Measurements from ENCODE around the gene TAS2R5.
"Not testable (repeated sequence)": the region's sequence is repeated elsewhere in the genome, so short reads cannot be mapped to it uniquely, and the experiment has no call there.

The TAS2R5 gene

DNA sequence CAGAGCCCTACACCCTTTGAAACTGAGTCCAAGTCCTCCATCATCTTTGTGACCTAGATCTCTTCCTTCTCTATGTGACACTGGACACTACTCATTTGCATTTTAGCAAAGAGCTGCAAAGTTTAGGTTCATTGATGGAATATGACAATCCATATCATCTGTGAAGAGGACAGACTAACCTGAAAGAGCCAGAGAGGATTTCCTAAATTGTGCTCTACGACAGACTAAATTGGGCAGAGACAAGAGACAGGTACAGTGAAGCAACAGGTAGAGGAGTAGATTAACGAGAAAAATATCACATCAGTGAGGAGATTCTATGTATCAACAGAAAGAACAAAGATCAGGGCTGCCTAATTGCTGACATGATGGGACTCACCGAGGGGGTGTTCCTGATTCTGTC lies 26.2 kb upstream of the TAS2R5 start, which contains the start of gene TAS2R3:
Gene TAS2R3 (plus strand): TSS at position 301 of the 400 bp plus-strand sequence. CDS start 62 bp downstream, at position 363.
- Histone ChIP-seq H3K79me2 (ENCODE audit: insufficient read depth, low read length) (no peaks in the 10 kb centered on the region), H3K4me3 (ENCODE audit: low read depth, low read length, poor library complexity, severe bottlenecking) (no peak within 1 kb of the TSS), H3K4me1 (ENCODE audit: insufficient read depth, low read length, severe bottlenecking) (no peaks in the 10 kb centered on the region), H2AFZ (ENCODE audit: low read length) (no peak within 1 kb of the TSS), H3K9me2 (ENCODE audit: low read depth, low read length) (no peaks in the 10 kb centered on the region), H3K4me2 (ENCODE audit: low read length) (no peak within 1 kb of the TSS), H3K27ac (ENCODE audit: low read depth, low read length, poor library complexity, severe bottlenecking) (no peak within 1 kb of the TSS), H3K9me3 (ENCODE audit: low read length) (no peaks in the 10 kb centered on the region), H3K27me3 (ENCODE audit: insufficient read depth, low read length) (no peaks in the 10 kb centered on the region), H3K9ac (ENCODE audit: low read length) (no peak within 1 kb of the TSS), H3F3A (ENCODE audit: insufficient read depth, low read length) (no peaks in the 10 kb centered on the region), H3K36me3 (ENCODE audit: insufficient read depth, low read length) (peaks cover 47% of the 10 kb centered on the region), H4K20me1 (ENCODE audit: insufficient read depth, low read length) (no peaks in the 10 kb centered on the region)
- no peak for TF ChIP-seq CTCF (IDR thresholded peaks at IDR 0.05; ENCODE audit: low read length)
- no peak for TF ChIP-seq EZH2 (IDR thresholded peaks at IDR 0.05; ENCODE audit: borderline replicate concordance, low read length)

- not testable (repeated sequence) for H2AFZ ChIP-seq (ENCODE audit: low read length); H3K4me2 ChIP-seq (ENCODE audit: low read length)
These were observed 19.9 kb upstream of the TAS2R5 start for GRCh38 chr7:141770083-141770583.

GRCh38 chr7:141776374-141776773 lies 13.6 kb upstream of the TAS2R5 start, which contains the start of gene TAS2R4:
TAS2R4 (plus strand) TSS chr7:141776674; CDS start chr7:141778489, 1,815 bp downstream.
- H3K9me2 ChIP-seq (ENCODE audit: low read depth, low read length) = no peaks in the 10 kb centered on the region
- no peak within 1 kb of the TSS for H3K4me2 ChIP-seq (ENCODE audit: low read length)
- peaks cover 23% of the 10 kb centered on the region for H3K36me3 ChIP-seq (ENCODE audit: insufficient read depth, low read length)
- no peaks in the 10 kb centered on the region for H3F3A ChIP-seq (ENCODE audit: insufficient read depth, low read length)
- no peaks in the 10 kb centered on the region for H4K20me1 ChIP-seq (ENCODE audit: insufficient read depth, low read length)
- no peak within 1 kb of the TSS for H3K9ac ChIP-seq (ENCODE audit: low read length)
- no peaks in the 10 kb centered on the region for H3K4me1 ChIP-seq (ENCODE audit: insufficient read depth, low read length, severe bottlenecking)
- TF ChIP-seq CTCF (IDR thresholded peaks at IDR 0.05; ENCODE audit: low read length) = no peak
- TF ChIP-seq EZH2 (IDR thresholded peaks at IDR 0.05; ENCODE audit: borderline replicate concordance, low read length) = no peak
- H3K4me3 ChIP-seq (ENCODE audit: low read depth, low read length, poor library complexity, severe bottlenecking) = no peak within 1 kb of the TSS
- H3K27me3 ChIP-seq (ENCODE audit: insufficient read depth, low read length) = no peaks in the 10 kb centered on the region
- no peaks in the 10 kb centered on the region for H3K9me3 ChIP-seq (ENCODE audit: low read length)
- no peak within 1 kb of the TSS for H2AFZ ChIP-seq (ENCODE audit: low read length)
- H3K79me2 ChIP-seq (ENCODE audit: insufficient read depth, low read length) = no peaks in the 10 kb centered on the region
- H3K27ac ChIP-seq (ENCODE audit: low read depth, low read length, poor library complexity, severe bottlenecking) = no peak within 1 kb of the TSS

More at GRCh38 chr7:141770083-141770583, 19.9 kb upstream of the TAS2R5 start:
- not testable (repeated sequence) for H3K9ac ChIP-seq (ENCODE audit: low read length); H3K36me3 ChIP-seq (ENCODE audit: insufficient read depth, low read length); H3K27ac ChIP-seq (ENCODE audit: low read depth, low read length, poor library complexity, severe bottlenecking); H3K4me3 ChIP-seq (ENCODE audit: low read depth, low read length, poor library complexity, severe bottlenecking); H3K4me1 ChIP-seq (ENCODE audit: insufficient read depth, low read length, severe bottlenecking); H3F3A ChIP-seq (ENCODE audit: insufficient read depth, low read length); H3K9me2 ChIP-seq (ENCODE audit: low read depth, low read length); H4K20me1 ChIP-seq (ENCODE audit: insufficient read depth, low read length); H3K9me3 ChIP-seq (ENCODE audit: low read length); H3K79me2 ChIP-seq (ENCODE audit: insufficient read depth, low read length); H3K27me3 ChIP-seq (ENCODE audit: insufficient read depth, low read length)

Data from OCI-LY1 (cell line).